ENCODE data around the gene POP7.

The POP7 gene

DNA sequence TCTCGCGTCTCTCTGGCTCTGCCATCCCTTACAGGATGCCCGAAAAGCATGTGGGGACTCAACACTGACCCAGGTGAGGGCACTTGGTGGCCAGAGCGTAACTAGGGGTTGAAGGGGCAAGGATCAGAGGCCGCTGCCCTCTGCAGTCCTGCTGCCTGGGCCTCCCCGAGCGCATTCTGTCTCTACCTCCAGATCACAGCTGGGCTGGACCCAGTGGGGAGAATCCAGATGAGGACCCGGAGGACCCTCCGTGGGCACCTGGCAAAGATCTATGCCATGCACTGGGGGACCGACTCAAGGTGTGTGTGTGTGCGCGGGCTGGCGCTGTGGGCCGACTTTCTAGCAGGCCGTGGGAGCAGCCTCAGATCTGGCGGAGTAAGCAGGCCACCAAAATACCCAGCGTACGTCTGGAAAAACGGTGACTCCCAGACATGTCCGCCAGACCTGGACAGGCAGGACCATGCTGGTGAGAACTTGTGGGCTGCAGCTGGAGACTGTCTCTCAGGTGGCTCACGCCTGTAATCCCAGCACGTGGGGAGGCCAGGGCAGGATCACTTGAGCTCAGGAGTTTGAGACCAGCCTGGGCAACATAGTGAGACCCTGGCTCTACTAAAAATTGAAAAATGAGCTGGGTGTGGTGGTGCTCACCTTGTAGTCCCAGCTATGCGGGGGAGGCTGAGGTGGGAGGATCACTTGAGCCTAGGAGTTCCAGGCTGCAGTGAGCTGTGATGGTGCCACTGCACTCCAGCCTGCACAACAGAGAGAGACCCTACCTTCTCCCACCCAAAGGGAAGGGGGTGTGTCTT is 29.2 kb upstream of the POP7 start:
- Histone ChIP-seq H3K27me3 (ENCODE audit: insufficient read depth, insufficient read length) (peaks cover 2% of the 10 kb centered on the region), H3K4me3 (ENCODE audit: insufficient read length, low read depth) (peak overlapping the region; percentile 2), H3K9me3 (ENCODE audit: insufficient read depth, low read length) (no peaks in the 10 kb centered on the region), H3K9ac (ENCODE audit: insufficient read length, low read depth) (peak overlapping the region; percentile 50), H3K4me1 (ENCODE audit: insufficient read depth, insufficient read length) (peaks cover 18% of the 10 kb centered on the region), H3K36me3 (ENCODE audit: insufficient read depth, insufficient read length, low read length) (peaks cover 50% of the 10 kb centered on the region)
- DNase-seq (ENCODE audit: low read depth, low spot score): no peak
- TF ChIP-seq SUZ12 (IDR thresholded peaks at IDR 0.05; ENCODE audit: extremely low read depth, insufficient read depth, insufficient read length): no peak

DNA sequence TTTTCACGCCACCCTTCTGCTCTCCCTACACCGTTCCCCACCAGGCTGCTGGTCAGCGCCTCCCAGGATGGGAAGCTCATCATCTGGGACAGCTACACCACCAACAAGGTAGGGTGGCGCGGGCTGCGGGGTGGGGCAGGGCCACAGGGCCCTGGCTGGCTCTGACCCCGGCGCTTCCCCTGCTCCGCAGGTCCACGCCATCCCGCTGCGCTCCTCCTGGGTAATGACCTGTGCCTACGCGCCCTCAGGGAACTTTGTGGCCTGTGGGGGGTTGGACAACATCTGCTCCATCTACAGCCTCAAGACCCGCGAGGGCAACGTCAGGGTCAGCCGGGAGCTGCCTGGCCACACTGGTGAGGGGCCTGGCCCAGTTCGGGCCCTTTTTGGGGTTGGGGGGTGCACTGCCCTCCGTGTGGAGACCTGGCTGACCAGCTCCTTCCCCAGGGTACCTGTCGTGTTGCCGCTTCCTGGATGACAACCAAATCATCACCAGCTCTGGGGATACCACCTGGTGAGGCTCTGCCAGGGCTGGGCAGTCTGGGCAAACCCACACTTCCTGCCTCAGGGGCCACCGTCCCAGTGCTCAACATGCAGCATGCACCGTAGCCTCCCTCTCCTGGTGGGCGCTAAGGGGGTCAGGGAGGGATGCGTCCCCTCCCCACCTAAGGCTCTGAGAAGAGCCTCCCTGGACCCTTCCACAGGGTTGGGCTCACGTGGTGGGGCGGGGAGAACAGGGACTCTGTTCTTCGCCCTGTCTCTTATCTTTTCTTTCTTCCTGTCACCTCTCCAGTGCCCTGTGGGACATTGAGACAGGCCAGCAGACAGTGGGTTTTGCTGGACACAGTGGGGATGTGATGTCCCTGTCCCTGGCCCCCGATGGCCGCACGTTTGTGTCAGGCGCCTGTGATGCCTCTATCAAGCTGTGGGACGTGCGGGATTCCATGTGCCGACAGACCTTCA is 28.3 kb upstream of the POP7 start:
- Histone ChIP-seq H3K9me3 (ENCODE audit: insufficient read depth, low read length) (no peaks in the 10 kb centered on the region), H3K9ac (ENCODE audit: insufficient read length, low read depth) (no peak overlapping the region), H3K4me3 (ENCODE audit: insufficient read length, low read depth) (no peak overlapping the region), H3K36me3 (ENCODE audit: insufficient read depth, insufficient read length, low read length) (peaks cover 59% of the 10 kb centered on the region), H3K4me1 (ENCODE audit: insufficient read depth, insufficient read length) (peaks cover 23% of the 10 kb centered on the region), H3K27me3 (ENCODE audit: insufficient read depth, insufficient read length) (no peaks in the 10 kb centered on the region)
- TF ChIP-seq SUZ12 (IDR thresholded peaks at IDR 0.05; ENCODE audit: extremely low read depth, insufficient read depth, insufficient read length): no peak
- no peak for DNase-seq (ENCODE audit: low read depth, low spot score)

DNA sequence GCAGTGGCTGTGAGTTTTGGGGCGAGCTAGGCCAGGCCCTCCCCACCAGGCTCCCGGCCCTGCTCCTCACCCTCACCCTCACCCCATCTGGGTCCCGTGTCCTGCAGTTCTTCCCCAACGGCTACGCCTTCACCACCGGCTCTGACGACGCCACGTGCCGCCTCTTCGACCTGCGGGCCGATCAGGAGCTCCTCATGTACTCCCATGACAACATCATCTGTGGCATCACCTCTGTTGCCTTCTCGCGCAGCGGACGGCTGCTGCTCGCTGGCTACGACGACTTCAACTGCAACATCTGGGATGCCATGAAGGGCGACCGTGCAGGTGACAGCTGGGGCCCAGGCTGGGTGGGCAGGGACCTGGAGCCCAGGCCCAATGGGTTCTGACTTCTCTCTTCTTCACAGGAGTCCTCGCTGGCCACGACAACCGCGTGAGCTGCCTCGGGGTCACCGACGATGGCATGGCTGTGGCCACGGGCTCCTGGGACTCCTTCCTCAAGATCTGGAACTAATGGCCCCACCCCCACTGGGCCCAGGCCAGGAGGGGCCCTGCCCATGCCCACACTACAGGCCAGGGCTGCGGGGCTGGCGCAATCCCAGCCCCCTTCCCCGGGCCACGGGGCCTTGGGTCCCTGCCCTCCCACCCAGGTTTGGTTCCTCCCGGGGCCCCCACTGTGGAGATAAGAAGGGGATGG is 27.5 kb upstream of the POP7 start:
- TF ChIP-seq ZNF274 (IDR thresholded peaks at IDR 0.05; ENCODE audit: low read depth, low read length): no peak
- no peak for TF ChIP-seq SUZ12 (IDR thresholded peaks at IDR 0.05; ENCODE audit: extremely low read depth, insufficient read depth, insufficient read length)
- TF ChIP-seq YY1 (IDR thresholded peaks at IDR 0.05; ENCODE audit: insufficient read depth, insufficient read length): no peak
- H3K4me3 ChIP-seq (ENCODE audit: insufficient read length, low read depth): no peak overlapping the region
- no peaks in the 10 kb centered on the region for H3K27me3 ChIP-seq (ENCODE audit: insufficient read depth, insufficient read length)
- H3K4me1 ChIP-seq (ENCODE audit: insufficient read depth, insufficient read length): peaks cover 23% of the 10 kb centered on the region
- no peak overlapping the region for H3K9ac ChIP-seq (ENCODE audit: insufficient read length, low read depth)
- DNase-seq (ENCODE audit: low read depth, low spot score): no peak
- H3K9me3 ChIP-seq (ENCODE audit: insufficient read depth, low read length): no peaks in the 10 kb centered on the region
- H3K36me3 ChIP-seq (ENCODE audit: insufficient read depth, insufficient read length, low read length): peaks cover 65% of the 10 kb centered on the region

DNA sequence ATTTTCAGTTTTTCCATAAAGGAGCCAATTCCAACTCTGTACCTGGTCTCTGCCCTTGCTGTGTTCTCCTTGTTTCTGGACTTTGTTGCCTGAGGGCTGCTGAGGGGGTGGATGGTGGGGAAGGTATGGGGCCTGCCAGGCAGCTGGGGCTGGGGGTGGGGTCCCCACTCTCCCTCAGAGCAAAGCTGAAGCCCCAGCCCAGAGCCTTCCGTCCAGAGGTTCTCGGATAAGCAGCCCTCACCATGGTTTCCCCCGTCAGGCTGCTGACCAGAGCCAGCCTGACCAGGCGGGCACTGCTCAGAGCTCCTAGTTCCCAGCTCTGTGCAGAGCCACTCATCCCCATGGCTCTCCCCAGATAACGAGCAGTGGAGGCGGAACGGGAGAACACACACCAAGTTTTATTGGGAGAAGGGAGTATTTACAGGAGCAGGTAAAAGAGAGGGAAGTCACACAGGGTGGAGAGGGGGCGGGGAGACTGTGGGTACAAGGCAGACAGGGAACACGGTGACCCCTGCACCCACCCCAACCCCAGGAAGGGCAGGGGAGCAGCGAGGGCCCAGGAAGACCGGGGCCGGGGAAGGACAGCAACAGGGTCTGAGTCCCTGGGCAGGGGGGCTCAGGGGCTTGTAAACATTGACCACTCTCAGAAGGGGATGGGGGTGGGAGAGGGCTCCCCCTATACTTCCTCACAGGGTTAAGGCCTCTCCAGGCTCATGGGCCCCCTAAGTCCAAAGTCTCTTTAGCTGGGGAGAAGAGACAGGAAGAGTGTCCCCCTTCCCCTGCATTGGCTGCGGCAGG is 26.6 kb upstream of the POP7 start:
- H3K9me3 ChIP-seq (ENCODE audit: insufficient read depth, low read length): no peaks in the 10 kb centered on the region
- no peak for DNase-seq (ENCODE audit: low read depth, low spot score)
- peaks cover 69% of the 10 kb centered on the region for H3K36me3 ChIP-seq (ENCODE audit: insufficient read depth, insufficient read length, low read length)
- no peak overlapping the region for H3K9ac ChIP-seq (ENCODE audit: insufficient read length, low read depth)
- no peak overlapping the region for H3K4me3 ChIP-seq (ENCODE audit: insufficient read length, low read depth)
- TF ChIP-seq YY1 (IDR thresholded peaks at IDR 0.05; ENCODE audit: insufficient read depth, insufficient read length): no peak
- TF ChIP-seq SUZ12 (IDR thresholded peaks at IDR 0.05; ENCODE audit: extremely low read depth, insufficient read depth, insufficient read length): no peak
- no peak for TF ChIP-seq ZNF274 (IDR thresholded peaks at IDR 0.05; ENCODE audit: low read depth, low read length)
- no peaks in the 10 kb centered on the region for H3K27me3 ChIP-seq (ENCODE audit: insufficient read depth, insufficient read length)
- H3K4me1 ChIP-seq (ENCODE audit: insufficient read depth, insufficient read length): peaks cover 23% of the 10 kb centered on the region

DNA sequence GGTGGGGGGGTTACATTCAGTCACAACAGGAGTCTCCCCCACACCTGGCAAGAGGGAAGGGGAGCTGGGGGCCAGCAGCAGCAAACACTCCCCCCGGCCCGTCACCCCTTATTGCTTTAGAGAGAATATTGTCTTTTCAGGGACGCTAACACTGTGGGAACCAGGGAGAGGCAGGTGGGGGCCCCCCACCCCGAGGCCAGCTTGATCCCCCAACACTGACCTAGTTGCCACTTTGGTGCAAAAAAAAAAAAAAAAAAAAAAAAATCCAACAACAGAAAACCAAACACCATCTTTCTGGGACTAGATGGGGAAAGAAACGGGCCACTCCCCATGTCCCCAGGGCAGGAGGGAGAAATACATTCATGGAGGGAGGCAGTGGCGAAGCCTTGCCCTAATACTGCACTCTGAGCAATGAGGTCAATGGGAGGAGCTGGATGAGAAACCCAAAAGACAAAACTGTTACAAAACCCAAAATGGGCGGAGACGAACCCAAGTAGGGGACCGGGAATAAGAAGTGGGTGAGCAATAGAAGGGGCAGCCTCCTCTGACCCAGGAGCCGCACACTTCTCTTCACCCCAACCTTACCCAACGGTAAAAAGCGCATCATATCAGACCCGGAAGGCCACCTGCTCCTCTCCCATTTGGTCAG is 25.9 kb upstream of the POP7 start:
- no peak for TF ChIP-seq ZNF274 (IDR thresholded peaks at IDR 0.05; ENCODE audit: low read depth, low read length)
- TF ChIP-seq YY1 (IDR thresholded peaks at IDR 0.05; ENCODE audit: insufficient read depth, insufficient read length): no peak
- TF ChIP-seq SUZ12 (IDR thresholded peaks at IDR 0.05; ENCODE audit: extremely low read depth, insufficient read depth, insufficient read length): no peak
- Histone ChIP-seq H3K36me3 (ENCODE audit: insufficient read depth, insufficient read length, low read length) (peaks cover 76% of the 10 kb centered on the region), H3K9ac (ENCODE audit: insufficient read length, low read depth) (no peak overlapping the region), H3K4me3 (ENCODE audit: insufficient read length, low read depth) (no peak overlapping the region), H3K27me3 (ENCODE audit: insufficient read depth, insufficient read length) (no peaks in the 10 kb centered on the region), H3K9me3 (ENCODE audit: insufficient read depth, low read length) (no peaks in the 10 kb centered on the region), H3K4me1 (ENCODE audit: insufficient read depth, insufficient read length) (peaks cover 23% of the 10 kb centered on the region)
- DNase-seq (ENCODE audit: low read depth, low spot score): no peak

DNA sequence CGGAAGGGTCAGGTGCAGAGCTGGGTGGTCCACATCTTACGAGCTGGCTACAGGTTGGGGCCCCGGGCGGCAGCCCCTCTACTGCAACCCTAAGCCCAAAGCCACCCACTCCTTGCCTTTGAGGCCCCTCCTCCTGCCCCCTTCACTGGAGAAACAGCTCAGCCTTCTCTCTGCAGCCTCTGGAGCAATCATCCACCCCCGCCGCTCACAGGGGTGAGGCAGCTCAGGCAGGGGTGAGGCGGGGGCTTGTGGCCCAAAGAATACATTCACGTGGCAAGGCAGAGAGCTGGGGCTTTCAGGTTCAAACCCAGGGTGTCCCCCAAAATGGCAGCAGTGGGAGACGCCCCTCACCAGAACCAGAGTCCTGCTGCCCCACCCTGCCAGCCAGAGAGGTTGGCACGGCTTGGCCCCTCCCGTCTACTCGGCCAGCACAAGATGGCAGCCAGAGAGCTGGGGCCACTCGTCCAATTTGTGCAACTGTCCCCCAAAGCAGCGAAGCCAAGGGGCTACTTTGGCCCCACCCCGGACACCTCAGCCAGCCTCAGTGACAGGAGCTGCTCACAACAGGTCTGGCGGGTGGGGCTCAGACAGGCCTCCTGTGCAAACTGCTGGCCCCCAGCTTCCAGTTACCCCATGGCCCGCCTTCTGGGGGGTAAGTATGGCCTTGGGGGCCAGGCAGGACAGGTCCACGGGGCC is 25.2 kb upstream of the POP7 start:
- no peak overlapping the region for H3K9ac ChIP-seq (ENCODE audit: insufficient read length, low read depth)
- no peak for DNase-seq (ENCODE audit: low read depth, low spot score)

More for the DNA sequence above, 25.2 kb upstream of the POP7 start:
- no peak overlapping the region for H3K4me3 ChIP-seq (ENCODE audit: insufficient read length, low read depth)
- TF ChIP-seq YY1 (IDR thresholded peaks at IDR 0.05; ENCODE audit: insufficient read depth, insufficient read length): no peak
- H3K4me1 ChIP-seq (ENCODE audit: insufficient read depth, insufficient read length): peaks cover 23% of the 10 kb centered on the region
- H3K9me3 ChIP-seq (ENCODE audit: insufficient read depth, low read length): no peaks in the 10 kb centered on the region
- H3K36me3 ChIP-seq (ENCODE audit: insufficient read depth, insufficient read length, low read length): peaks cover 83% of the 10 kb centered on the region
- no peaks in the 10 kb centered on the region for H3K27me3 ChIP-seq (ENCODE audit: insufficient read depth, insufficient read length)
